K562 (cell line): ENCODE results near the gene WDFY2. TPM values are rescaled to one million over a fixed set of nuclear protein-coding genes. Genes with fewer than 3 reads are reported as not detected.

ENCODE experiments used
- ATAC-seq: fragments of 200-7000 bp; cut with Tn5 transposase; 3 replicates; pipeline ENCODE4 v1.9.1; 2020; ENCODE audit warnings: moderate library complexity
- BruUV-seq: library from RNA; stranded (reverse); fragments of 400-500 nt; replicated peaks from 2 replicates; lab custom pipeline; 2021; lab: Mats Ljungman, UMichigan
- CTCF ChIA-PET: fragments of 300-600 bp; formaldehyde crosslinking; extraction: SDS; loops from one replicate; lab custom pipeline; 2021; ENCODE audit warnings: low intra/inter-chr PET ratio; lab: Yijun Ruan, JAX
- POLR2A ChIA-PET: fragments of 300-600, 350-650 bp; sonication (Branson Sonifier 250); formaldehyde crosslinking; extraction: SDS; loops from one replicate; lab custom pipeline; 2021; ENCODE audit warnings: antibody characterized with exemption, inconsistent platforms; lab: Yijun Ruan, JAX
- DNase-seq, 4 experiments: peaks; one replicate each; pipeline versions ENCODE4 v3.0.0 to v3.0.0-alpha.2; 2011 to 2018; ENCODE audit warnings: low spot score in 3 of 4, mixed read lengths in 3 of 4; ENCODE audit errors: extremely low read depth in 1 of 4
- FAIRE-seq: peaks from 2 replicates; lab custom pipeline; 2011; peaks lifted over from hg19 to GRCh38; lab: Jason Lieb, UNC
- H2AFZ ChIP-seq: 2 replicates; pipeline ENCODE4 v1.6.0; 2011; ENCODE audit warnings: low read depth, low read length, control low read depth, inconsistent platforms
- H3K27ac ChIP-seq: fragments of 200-600 bp; 3 replicates; pipeline ENCODE4 v1.8.0; 2011; ENCODE audit warnings: low read depth, mild to moderate bottlenecking, control low read depth, inconsistent platforms, low read length, moderate library complexity, mixed read lengths; ENCODE audit errors: extremely low read depth
- H3K27me3 ChIP-seq, 2 experiments: fragments of 300-600 bp in 1 of 2; 2 replicates in 1 of 2; 3 replicates in 1 of 2; pipeline versions ENCODE4 v1.6.0 to v1.8.0; 2011; ENCODE audit warnings: inconsistent platforms in 2 of 2, low read length in 2 of 2, mild to moderate bottlenecking in 1 of 2, mixed read lengths in 1 of 2, moderate library complexity in 1 of 2; ENCODE audit not compliant: control insufficient read depth in 2 of 2, insufficient read depth in 2 of 2
- H3K36me3 ChIP-seq: fragments of 300-600 bp; 3 replicates; pipeline ENCODE4 v1.8.0; 2011; ENCODE audit warnings: mild to moderate bottlenecking, low read length, inconsistent platforms; ENCODE audit not compliant: control insufficient read depth, insufficient read depth
- H3K4me1 ChIP-seq, 2 experiments: fragments of 200-600 bp in 1 of 2; replicated peaks in 1 of 2; 2 replicates in 1 of 2; 3 replicates in 1 of 2; pipeline versions ENCODE4 v1.5.1 to v1.8.0; 2011; ENCODE audit warnings: inconsistent platforms in 2 of 2, low read length in 2 of 2, mild to moderate bottlenecking in 1 of 2, mixed read lengths in 1 of 2, moderate library complexity in 1 of 2; ENCODE audit not compliant: control insufficient read depth in 2 of 2, insufficient read depth in 2 of 2
- H3K4me2 ChIP-seq: 2 replicates; pipeline ENCODE4 v1.6.1; 2011; ENCODE audit warnings: low read length, control low read depth, inconsistent platforms, mixed read lengths; ENCODE audit not compliant: insufficient read depth
- H3K4me3 ChIP-seq: fragments of 200-600 bp; sonication (generic), shearing (Covaris generic); 2 replicates; pipeline ENCODE4 v1.5.1; 2016; ENCODE audit warnings: control low read depth, inconsistent platforms
- H3K79me2 ChIP-seq: fragments of 200-600 bp; 3 replicates; pipeline ENCODE4 v1.8.0; 2011; ENCODE audit warnings: low read length, inconsistent platforms; ENCODE audit not compliant: control insufficient read depth, insufficient read depth
- H3K9ac ChIP-seq, 2 experiments: 2 replicates each; pipeline versions ENCODE4 v1.6.0 to v1.6.1; 2011; ENCODE audit warnings: low read depth in 2 of 2, low read length in 2 of 2, control low read depth in 1 of 2, inconsistent platforms in 1 of 2, mild to moderate bottlenecking in 1 of 2, mixed read lengths in 1 of 2; ENCODE audit not compliant: insufficient read depth in 1 of 2
- H3K9me1 ChIP-seq: one replicate; pipeline ENCODE4 v1.6.0; 2011; ENCODE audit warnings: inconsistent platforms, mild to moderate bottlenecking, low read length, moderate library complexity; ENCODE audit not compliant: control insufficient read depth, insufficient read depth
- H3K9me3 ChIP-seq: replicated peaks from 2 replicates; pipeline ENCODE4 v1.5.1; 2011; ENCODE audit warnings: low read depth, low read length, inconsistent platforms; ENCODE audit not compliant: control insufficient read depth, insufficient read depth
- H4K20me1 ChIP-seq: replicated peaks from 2 replicates; pipeline ENCODE4 v1.6.1; 2011; ENCODE audit warnings: low read length, inconsistent platforms, mixed read lengths; ENCODE audit not compliant: control insufficient read depth, insufficient read depth
- CAMTA2 ChIP-seq: fragments of 250-450 bp; sonication (Bioruptor Pico); conservative IDR thresholded peaks from 2 replicates; pipeline ENCODE4 v1.5.1; 2022
- FOXO4 ChIP-seq: fragments of 450-650 bp; formaldehyde crosslinking; IDR thresholded peaks from 2 replicates; pipeline ENCODE4 v1.4.0; 2020; ENCODE audit warnings: mild to moderate bottlenecking, moderate library complexity
- LEF1 ChIP-seq: fragments of 450-650 bp; IDR thresholded peaks from 2 replicates; pipeline ENCODE4 v1.6.1; 2016; ENCODE audit warnings: mild to moderate bottlenecking
- MAFF ChIP-seq: IDR thresholded peaks from 2 replicates; pipeline ENCODE4 v1.6.1; 2012; ENCODE audit warnings: low read length, improper control_type of control experiment
- NELFE ChIP-seq: IDR thresholded peaks from 2 replicates; pipeline ENCODE4 v1.6.1; 2011; ENCODE audit warnings: mild to moderate bottlenecking; ENCODE audit not compliant: insufficient read depth, insufficient read length
- NR2F6 ChIP-seq: fragments of 450-650 bp; formaldehyde crosslinking; IDR thresholded peaks from 2 replicates; pipeline ENCODE4 v1.4.0; 2020; ENCODE audit warnings: mild to moderate bottlenecking
- SMAD2 ChIP-seq: fragments of 150-350 bp; IDR thresholded peaks from 2 replicates; pipeline ENCODE4 v1.6.1; 2014; ENCODE audit warnings: low read depth, mild to moderate bottlenecking, low read length
- SRSF9 ChIP-seq: fragments of 200-400 bp; formaldehyde crosslinking; IDR thresholded peaks from 2 replicates; pipeline ENCODE4 v1.6.1; 2017; ENCODE audit warnings: low read depth, low read length, borderline replicate concordance
- ZNF282 ChIP-seq: sonication (generic); formaldehyde crosslinking; IDR thresholded peaks from 2 replicates; pipeline ENCODE4 v1.8.1; 2023; ENCODE audit warnings: missing genetic modification reagents
- ZNF324 ChIP-seq: fragments of 250-450 bp; sonication (Bioruptor Pico); IDR thresholded peaks from 2 replicates; pipeline ENCODE4 v1.4.0; 2020; ENCODE audit warnings: mild to moderate bottlenecking
- WGBS: fragments of 100-300 bp; shearing (Covaris generic); methylation state at CpG from one replicate; pipeline ENCODE4 v1.1.6; 2016; ENCODE audit warnings: low coverage, mixed read lengths; ENCODE audit not compliant: insufficient coverage; ENCODE audit errors: missing lambda C conversion rate; 5-methylcytosine and 5-hydroxymethylcytosine counted together
- in situ Hi-C: fragments of 300-500 bp; cut with MboI; formaldehyde crosslinking; loops from 4 replicates; pipeline ENCODE4 v1.15.0; 2018; ENCODE audit warnings: inconsistent platforms, mixed read lengths
- intact Hi-C: fragments of 100-400 bp; cut with micrococcal nuclease; formaldehyde crosslinking; loops from 2 replicates; pipeline ENCODE4 v1.14.2; 2022
- polyA plus RNA-seq, 8 experiments: library from polyadenylated mRNA; depleted of rRNA in 4 of 8; stranded (reverse) in 5 of 8; unstranded in 3 of 8; fragments of >200 nt; fragmentation: Nextera tagmentation in 2 of 8; fragmentation: Illumina TruSeq in 1 of 8; extraction: Ambion mirVana in 2 of 8; extraction: Trizol in 1 of 8; gene quantifications; 2 replicates each; pipeline versions ENCODE4 v1.2.1 to v1.2.3, GENCODE V29; 2011 to 2014; ENCODE audit warnings: inconsistent platforms in 1 of 8, missing spikeins in 1 of 8
- total RNA-seq, 7 experiments: library from RNA; depleted of rRNA in 6 of 7; stranded (reverse); fragments of >200 nt in 6 of 7; fragmentation: Illumina TruSeq in 2 of 7; extraction: Trizol in 2 of 7; gene quantifications; 2 replicates each; pipeline versions ENCODE4 v1.2.1 to v1.2.3, GENCODE V29; 2011 to 2021; ENCODE audit warnings: low replicate concordance in 1 of 7
- TF ChIP-seq, protein P1 (sequence below): fragments of 250-450 bp; sonication (Bioruptor Pico); IDR thresholded peaks from 2 replicates; pipeline ENCODE4 v1.8.0; 2021; ENCODE audit warnings: borderline replicate concordance, mild to moderate bottlenecking, moderate library complexity; ENCODE audit not compliant: poor library complexity, severe bottlenecking

WDFY2 gene
- total and polyA plus RNA-seq, 9 of the 15 experiments (the other 6 are each of a cell fraction or from before 2014, with no cell fraction given): 0.66 to 6.4 (median 4.4) TPM

GRCh38 chr13:51603716-51604115 is 19.5 kb downstream of the WDFY2 start (continued):
- TF ChIP-seq NELFE: no peak
- TF ChIP-seq, all 486 proteins: peak for 0

DNA sequence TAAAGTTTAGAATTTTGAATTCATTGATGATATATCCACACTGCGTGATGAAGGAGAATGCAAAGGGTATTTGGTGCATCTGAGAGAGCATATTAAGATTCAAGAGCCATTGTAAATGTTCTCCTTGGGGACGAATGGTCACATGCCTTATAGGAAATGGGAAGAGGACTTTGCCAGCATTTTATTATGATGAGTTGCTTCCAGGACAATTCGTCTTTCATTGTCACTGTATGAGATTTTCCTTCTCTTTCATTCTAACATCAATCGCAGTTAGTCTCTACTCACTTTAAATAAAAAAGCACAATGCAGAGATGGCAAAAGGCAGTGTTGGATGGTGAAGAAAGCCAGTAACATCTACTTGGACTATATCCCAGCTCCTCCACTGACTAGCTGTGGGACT is 21.4 kb downstream of the WDFY2 start:
- POLR2A ChIA-PET: no interaction called here
- CTCF ChIA-PET: no interaction called here
- H3K79me2 ChIP-seq: no peaks in the 10 kb centered on the region; the same call in 1 of the 3 replicates
- H3K27me3 ChIP-seq: no peaks in the 10 kb centered on the region
- in situ Hi-C loops: no loop called here
- H3K27ac ChIP-seq: no peak overlapping the region
- TF ChIP-seq NR2F6: no peak
- TF ChIP-seq SRSF9: no peak
- no peak for TF ChIP-seq CAMTA2 (CRISPR knock-in tag)
- TF ChIP-seq LEF1: no peak
- no peak for TF ChIP-seq SMAD2
- TF ChIP-seq MAFF: no peak
- TF ChIP-seq, protein P1, sequence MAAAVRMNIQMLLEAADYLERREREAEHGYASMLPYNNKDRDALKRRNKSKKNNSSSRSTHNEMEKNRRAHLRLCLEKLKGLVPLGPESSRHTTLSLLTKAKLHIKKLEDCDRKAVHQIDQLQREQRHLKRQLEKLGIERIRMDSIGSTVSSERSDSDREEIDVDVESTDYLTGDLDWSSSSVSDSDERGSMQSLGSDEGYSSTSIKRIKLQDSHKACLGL: no peak
- TF ChIP-seq ZNF282: no peak
- no peak for TF ChIP-seq FOXO4 (CRISPR knock-in tag)
- TF ChIP-seq ZNF324: no peak
- H3K9me1 ChIP-seq: no peaks in the 10 kb centered on the region
- H3K9ac ChIP-seq: no peak overlapping the region
- no peak for FAIRE-seq
- H2AFZ ChIP-seq: no peak overlapping the region
- no peak for ATAC-seq
- H3K4me3 ChIP-seq: no peak overlapping the region
- WGBS: 84% methylated on average over 4 of the region's 4 CpGs
- no peaks in the 10 kb centered on the region for H3K9me3 ChIP-seq
- H4K20me1 ChIP-seq: no peaks in the 10 kb centered on the region
- no TSS peak for BruUV-seq
- DNase-seq: no peak
- intact Hi-C loops: no loop called here
- peaks cover 0 to 10% of the 10 kb centered on the region in 2 experiments; a peak in 3 of 5 replicates for H3K4me1 ChIP-seq
- no peak overlapping the region for H3K4me2 ChIP-seq
- H3K36me3 ChIP-seq: no peaks in the 10 kb centered on the region
